GF-D8 (cell line): ENCODE results near the gene ADAMTS12.

Source experiments
- DNase-seq: peaks from one replicate; lab custom pipeline; 2025; lab: John Stamatoyannopoulos, UW

ADAMTS12 gene

GRCh38 chr5:33841891-33842290 lies 49.9 kb downstream of the ADAMTS12 start:
- no peak for DNase-seq

- DNase-seq, result no peak
These were observed 50.8 kb downstream of the ADAMTS12 start for GRCh38 chr5:33840927-33841547.

GRCh38 chr5:33837301-33837700 lies 54.5 kb downstream of the ADAMTS12 start:
- DNase-seq, result no peak

- DNase-seq, result no peak
These were observed 57.5 kb downstream of the ADAMTS12 start for GRCh38 chr5:33834334-33834733.

GRCh38 chr5:33833237-33833575 lies 58.6 kb downstream of the ADAMTS12 start:
- no peak for DNase-seq

- DNase-seq, result no peak
These were observed 59.2 kb downstream of the ADAMTS12 start for GRCh38 chr5:33832404-33833236.

- no peak for DNase-seq
These were observed 60.7 kb downstream of the ADAMTS12 start for GRCh38 chr5:33831041-33831440.

- DNase-seq, result no peak
These were observed 62.4 kb downstream of the ADAMTS12 start for GRCh38 chr5:33829430-33829829.

GRCh38 chr5:33828626-33829308 lies 63.0 kb downstream of the ADAMTS12 start:
- DNase-seq, result no peak

GRCh38 chr5:33827885-33828284 lies 63.9 kb downstream of the ADAMTS12 start:
- DNase-seq, result no peak

GRCh38 chr5:33827018-33827707 lies 64.6 kb downstream of the ADAMTS12 start:
- DNase-seq, result no peak

- no peak for DNase-seq
These were observed 67.1 kb downstream of the ADAMTS12 start for GRCh38 chr5:33824516-33825195.

- DNase-seq, result no peak
These were observed 74.5 kb downstream of the ADAMTS12 start for GRCh38 chr5:33817301-33817700.

GRCh38 chr5:33816791-33817190 lies 75.0 kb downstream of the ADAMTS12 start:
- no peak for DNase-seq

GRCh38 chr5:33812746-33813145 lies 79.0 kb downstream of the ADAMTS12 start:
- DNase-seq, result no peak

- DNase-seq, result no peak
These were observed 81.2 kb downstream of the ADAMTS12 start for GRCh38 chr5:33810491-33811120.

GRCh38 chr5:33809936-33810335 lies 81.9 kb downstream of the ADAMTS12 start:
- no peak for DNase-seq

- no peak for DNase-seq
These were observed 83.1 kb downstream of the ADAMTS12 start for GRCh38 chr5:33808699-33809098.

- no peak for DNase-seq
These were observed 84.0 kb downstream of the ADAMTS12 start for GRCh38 chr5:33807771-33808170.

- no peak for DNase-seq
These were observed 84.9 kb downstream of the ADAMTS12 start for GRCh38 chr5:33806738-33807442.

GRCh38 chr5:33801292-33801691 lies 90.5 kb downstream of the ADAMTS12 start:
- DNase-seq, result no peak
